Measurements from ENCODE around the gene SMAD6. TPM values are rescaled to one million over a fixed set of nuclear protein-coding genes. Genes with fewer than 3 reads are reported as not detected.

SMAD6 gene
- total and polyA plus RNA-seq, 2 donors (not counting 1 experiment from before 2014, with no cell fraction given): 0.03 to 0.37 TPM

- ChIA-PET CTCF (interaction anchor here (0.9 kb wide), 1 partner anchor 11 kb away, joined by 3 read pairs; no protein-coding TSS in a partner anchor), POLR2A (no interaction called here)
- H3K4me1 Mint-ChIP-seq: peaks cover 21% of the 10 kb centered on the region
- H3K4me3 ChIP-seq (ENCODE audit: control extremely low read depth in 1 of 5, extremely low read depth in 1 of 5, insufficient read depth in 1 of 5, low read depth in 2 of 5, low read length in 4 of 5): peak overlapping the region; percentile 60 to 80 (median 77)
- H3K27me3 ChIP-seq (replicated peaks in 1 of 4; ENCODE audit: control extremely low read depth in 1 of 4, control insufficient read depth in 3 of 4, insufficient read depth in 4 of 4, low read length in 3 of 4): peaks cover 0 to 30% (median 7%) of the 10 kb centered on the region in 4 experiments
- H3K4me1 ChIP-seq (ENCODE audit: control insufficient read depth in 2 of 2, insufficient read depth in 2 of 2, low read length in 2 of 2): peaks cover 17 to 27% of the 10 kb centered on the region in 2 donors
- peak overlapping the region; percentile 99 for H3K4me2 ChIP-seq (replicated peaks; ENCODE audit: low read depth, low read length, poor library complexity, severe bottlenecking)
- peak overlapping the region; percentile 68 for H3K9ac ChIP-seq (ENCODE audit: low read length)
- H3K36me3 ChIP-seq (replicated peaks in 1 of 2; ENCODE audit: control extremely low read depth in 1 of 2, control insufficient read depth in 1 of 2, extremely low read depth in 1 of 2, insufficient read depth in 2 of 2, low read length in 1 of 2): no peaks in the 10 kb centered on the region
- DNase-seq (no peak), ATAC-seq (ENCODE audit: low read depth) (peak; percentile 0)
- intact Hi-C loops (cut with micrococcal nuclease): loop anchor here (2.0 to 10.0 kb wide), 5 partner anchors 83 to 1144 kb away; partner anchors contain the start of genes RNU6-1, RPL4 and ZWILCH
- no peaks in the 10 kb centered on the region for H3K9me3 ChIP-seq (ENCODE audit: control extremely low read depth in 1 of 3, control insufficient read depth in 2 of 3, insufficient read depth in 1 of 3, low read length in 2 of 3)
- H3K27me3 Mint-ChIP-seq: peaks cover 13% of the 10 kb centered on the region
- peak overlapping the region in 1 of 2 donors; percentile 12 for H3K27ac ChIP-seq (ENCODE audit: low read length in 2 of 2)
- TF ChIP-seq CTCF (IDR thresholded peaks at IDR 0.05) (no peak), EZH2 (IDR thresholded peaks at IDR 0.05; ENCODE audit: borderline replicate concordance, insufficient read depth, low read depth, low read length, poor library complexity, severe bottlenecking) (no peak)
- peak overlapping the region; percentile 81 for H2AFZ ChIP-seq (ENCODE audit: insufficient read depth, low read depth, low read length, poor library complexity, severe bottlenecking)
- H3K4me3 Mint-ChIP-seq: peak overlapping the region; percentile 94
- H3K27ac Mint-ChIP-seq: peak overlapping the region; percentile 85
- no peaks in the 10 kb centered on the region for H3K79me2 ChIP-seq (ENCODE audit: control insufficient read depth, insufficient read depth, low read length)
- WGBS (ENCODE audit: insufficient coverage): 8% methylated on average over 13 of the region's 13 CpGs
- no peaks in the 10 kb centered on the region for H4K20me1 ChIP-seq (ENCODE audit: control insufficient read depth, insufficient read depth, low read length, poor library complexity, severe bottlenecking)
- H3K9me3 Mint-ChIP-seq (ENCODE audit: insufficient read depth): no peaks in the 10 kb centered on the region
Measured at GRCh38 chr15:66700412-66700801, 1.6 kb upstream of the SMAD6 start.

- Histone ChIP-seq H3K27me3 (replicated peaks in 1 of 4; ENCODE audit: control extremely low read depth in 1 of 4, control insufficient read depth in 3 of 4, insufficient read depth in 4 of 4, low read length in 3 of 4) (peaks cover 0 to 34% (median 7%) of the 10 kb centered on the region in 4 experiments), H4K20me1 (ENCODE audit: control insufficient read depth, insufficient read depth, low read length, poor library complexity, severe bottlenecking) (no peaks in the 10 kb centered on the region), H3K4me3 (ENCODE audit: control extremely low read depth in 1 of 5, extremely low read depth in 1 of 5, insufficient read depth in 1 of 5, low read depth in 2 of 5, low read length in 4 of 5) (peak overlapping the region; percentile 63 to 80 (median 77)), H3K79me2 (ENCODE audit: control insufficient read depth, insufficient read depth, low read length) (no peaks in the 10 kb centered on the region), H3K9me3 (ENCODE audit: control extremely low read depth in 1 of 3, control insufficient read depth in 2 of 3, insufficient read depth in 1 of 3, low read length in 2 of 3) (no peaks in the 10 kb centered on the region), H3K27ac (ENCODE audit: low read length in 2 of 2) (peak overlapping the region in 1 of 2 donors; percentile 47), H3K4me1 (ENCODE audit: control insufficient read depth in 2 of 2, insufficient read depth in 2 of 2, low read length in 2 of 2) (peaks cover 17 to 27% of the 10 kb centered on the region in 2 donors), H3K4me2 (replicated peaks; ENCODE audit: low read depth, low read length, poor library complexity, severe bottlenecking) (peak overlapping the region; percentile 99), H3K9ac (ENCODE audit: low read length) (peak overlapping the region; percentile 68), H3K36me3 (replicated peaks in 1 of 2; ENCODE audit: control extremely low read depth in 1 of 2, control insufficient read depth in 1 of 2, extremely low read depth in 1 of 2, insufficient read depth in 2 of 2, low read length in 1 of 2) (no peaks in the 10 kb centered on the region), H2AFZ (ENCODE audit: insufficient read depth, low read depth, low read length, poor library complexity, severe bottlenecking) (peak overlapping the region; percentile 81)
- Mint-ChIP-seq H3K27me3 (peaks cover 17% of the 10 kb centered on the region), H3K27ac (peak overlapping the region; percentile 85), H3K4me3 (peak overlapping the region; percentile 94), H3K4me1 (peaks cover 19% of the 10 kb centered on the region), H3K9me3 (ENCODE audit: insufficient read depth) (no peaks in the 10 kb centered on the region)
- POLR2A ChIA-PET: interaction anchor here (1.6 kb wide), 1 partner anchor 448 kb away, joined by 3 read pairs; no protein-coding TSS in a partner anchor
- intact Hi-C loops (cut with micrococcal nuclease): loop anchor here (2.0 to 10.0 kb wide), 5 partner anchors 84 to 1144 kb away; partner anchors contain the start of genes RNU6-1, RPL4 and ZWILCH
- WGBS (ENCODE audit: insufficient coverage): under 1% methylated on average over 53 of the region's 68 CpGs
- CTCF ChIA-PET: interaction anchor here (0.9 to 1.0 kb wide), 2 partner anchors 11 to 150 kb away, joined by 3 read pairs; no protein-coding TSS in a partner anchor
- DNase-seq (peak; percentile 88), ATAC-seq (ENCODE audit: low read depth) (peak; percentile 84)
- TF ChIP-seq CTCF (IDR thresholded peaks at IDR 0.05) (no peak), EZH2 (IDR thresholded peaks at IDR 0.05; ENCODE audit: borderline replicate concordance, insufficient read depth, low read depth, low read length, poor library complexity, severe bottlenecking) (no peak)
Measured at GRCh38 chr15:66700802-66701421, 1.1 kb upstream of the SMAD6 start.
